ENCODE results near the gene PREPL.

The PREPL gene

GRCh38 chr2:44324971-44325426 is 36.3 kb downstream of the PREPL start:
- in situ Hi-C loops (cut with MboI; ENCODE audit: low sequenced_read_pairs, unreplicated experiment) = no loop called here
- DNase-seq (ENCODE audit: low spot score) = no peak
- TF ChIP-seq CTCF (IDR thresholded peaks at IDR 0.05; ENCODE audit: borderline replicate concordance, control extremely low read depth, extremely low read depth, insufficient read depth, missing control alignments) = no peak

- no peak for DNase-seq (ENCODE audit: low spot score)
- no peak for TF ChIP-seq CTCF (IDR thresholded peaks at IDR 0.05; ENCODE audit: borderline replicate concordance, control extremely low read depth, extremely low read depth, insufficient read depth, missing control alignments)
- in situ Hi-C loops (cut with MboI; ENCODE audit: low sequenced_read_pairs, unreplicated experiment) = no loop called here
Observed at GRCh38 chr2:44321360-44321759, 39.9 kb downstream of the PREPL start.

GRCh38 chr2:44320832-44321231 is 40.5 kb downstream of the PREPL start:
- no peak for DNase-seq (ENCODE audit: low spot score)
- no peak for TF ChIP-seq CTCF (IDR thresholded peaks at IDR 0.05; ENCODE audit: borderline replicate concordance, control extremely low read depth, extremely low read depth, insufficient read depth, missing control alignments)
- in situ Hi-C loops (cut with MboI; ENCODE audit: low sequenced_read_pairs, unreplicated experiment) = no loop called here

- in situ Hi-C loops (cut with MboI; ENCODE audit: low sequenced_read_pairs, unreplicated experiment) = no loop called here
- no peak for DNase-seq (ENCODE audit: low spot score)
- no peak for TF ChIP-seq CTCF (IDR thresholded peaks at IDR 0.05; ENCODE audit: borderline replicate concordance, control extremely low read depth, extremely low read depth, insufficient read depth, missing control alignments)
Observed at GRCh38 chr2:44315945-44316344, 45.3 kb downstream of the PREPL start.

GRCh38 chr2:44314362-44314761 is 46.9 kb downstream of the PREPL start:
- TF ChIP-seq CTCF (IDR thresholded peaks at IDR 0.05; ENCODE audit: borderline replicate concordance, control extremely low read depth, extremely low read depth, insufficient read depth, missing control alignments) = no peak
- DNase-seq (ENCODE audit: low spot score) = no peak
- in situ Hi-C loops (cut with MboI; ENCODE audit: low sequenced_read_pairs, unreplicated experiment) = no loop called here

- in situ Hi-C loops (cut with MboI; ENCODE audit: low sequenced_read_pairs, unreplicated experiment) = no loop called here
Observed at GRCh38 chr2:44310287-44310686, 51.0 kb downstream of the PREPL start.

More at GRCh38 chr2:44310287-44310686, 51.0 kb downstream of the PREPL start:
- no peak for DNase-seq (ENCODE audit: low spot score)
- no peak for TF ChIP-seq CTCF (IDR thresholded peaks at IDR 0.05; ENCODE audit: borderline replicate concordance, control extremely low read depth, extremely low read depth, insufficient read depth, missing control alignments)

Measured in GM13976 (cell line).